ENCODE data around the gene ZNF180. TPM values are rescaled to one million over a fixed set of nuclear protein-coding genes. Genes with fewer than 3 reads are reported as not detected.
"Not testable (repeated sequence)": the region's sequence is repeated elsewhere in the genome, so short reads cannot be mapped to it uniquely, and the experiment has no call there.

The ZNF180 gene
- total RNA-seq, 1 experiment from 2014 or later, result 5.9 TPM

DNA sequence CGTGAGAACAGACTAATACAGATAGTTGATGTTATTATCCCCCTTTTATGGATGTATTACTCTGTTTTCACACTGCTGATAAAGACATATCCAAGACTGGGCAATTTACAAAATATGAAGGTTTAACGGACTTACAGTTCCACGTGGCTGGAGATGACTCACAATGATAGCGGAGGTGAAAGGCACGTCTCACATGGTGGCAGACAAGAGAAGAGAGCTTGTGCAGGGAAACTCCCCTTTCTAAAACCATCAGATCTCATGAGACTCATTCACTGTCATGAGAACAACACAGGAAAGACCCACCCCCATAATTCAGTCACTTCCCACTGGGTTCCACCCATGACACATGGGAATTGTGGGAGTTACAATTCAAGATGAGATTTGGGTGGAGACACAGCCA lies 31.6 kb downstream of the ZNF180 start:
- not testable (repeated sequence) for H3K36me3 ChIP-seq (ENCODE audit: insufficient read depth, low read length); H3K4me3 ChIP-seq (ENCODE audit: low read length); H3K79me2 ChIP-seq (ENCODE audit: low read length); H3K27me3 ChIP-seq (ENCODE audit: low read length); H3K9me2 ChIP-seq (replicated peaks; ENCODE audit: insufficient read depth, low read length); H4K20me1 ChIP-seq (ENCODE audit: insufficient read depth, low read depth, low read length); H3K27ac ChIP-seq (ENCODE audit: low read length); H3K4me1 ChIP-seq (ENCODE audit: low read length); H3K4me2 ChIP-seq (ENCODE audit: low read depth, low read length, poor library complexity, severe bottlenecking); DNase-seq; H2AFZ ChIP-seq (ENCODE audit: low read length); H3K9ac ChIP-seq (ENCODE audit: low read length)
- H3K9me3 ChIP-seq (ENCODE audit: low read length), result peaks cover 25% of the 10 kb centered on the region

DNA sequence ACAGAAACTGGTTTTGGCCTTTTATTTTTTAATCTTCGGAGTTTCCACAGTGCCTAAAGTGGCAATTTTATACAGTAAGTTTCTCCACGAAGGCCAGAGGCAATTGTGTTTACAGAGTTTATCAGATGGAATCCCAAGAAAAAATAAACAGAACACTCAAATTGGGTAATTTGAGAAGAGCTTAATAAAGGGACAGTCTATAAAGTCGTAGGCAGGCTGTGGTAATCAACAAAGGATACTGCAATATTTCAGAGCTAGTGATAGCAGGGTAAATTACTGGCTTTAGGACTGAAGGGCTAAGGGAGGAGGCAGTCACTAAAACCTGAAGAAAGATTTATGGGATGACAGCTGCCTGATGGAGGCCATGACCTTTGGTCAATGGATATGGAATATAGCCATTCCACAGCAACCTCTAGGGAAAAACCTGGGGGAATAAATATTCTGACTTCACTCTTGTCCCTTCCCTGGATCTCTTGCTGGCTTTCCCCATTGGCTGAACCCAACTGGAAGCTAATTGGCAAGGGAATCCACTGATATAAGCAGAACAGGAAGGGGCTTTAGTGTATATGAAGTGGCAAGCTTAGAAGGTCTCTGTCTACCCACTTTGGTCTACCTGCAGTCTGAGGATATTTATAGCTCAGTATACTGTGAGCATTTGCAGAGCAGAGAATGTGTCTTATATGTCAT lies 37.6 kb downstream of the ZNF180 start:
- H4K20me1 ChIP-seq (ENCODE audit: insufficient read depth, low read depth, low read length); H2AFZ ChIP-seq (ENCODE audit: low read length); H3K9me3 ChIP-seq (ENCODE audit: low read length); H3K4me2 ChIP-seq (ENCODE audit: low read depth, low read length, poor library complexity, severe bottlenecking); H3K27me3 ChIP-seq (ENCODE audit: low read length); H3K27ac ChIP-seq (ENCODE audit: low read length); H3K4me1 ChIP-seq (ENCODE audit: low read length); H3K36me3 ChIP-seq (ENCODE audit: insufficient read depth, low read length); H3K79me2 ChIP-seq (ENCODE audit: low read length); DNase-seq; H3K9me2 ChIP-seq (replicated peaks; ENCODE audit: insufficient read depth, low read length); H3K9ac ChIP-seq (ENCODE audit: low read length); H3K4me3 ChIP-seq (ENCODE audit: low read length): not testable (repeated sequence)

DNA sequence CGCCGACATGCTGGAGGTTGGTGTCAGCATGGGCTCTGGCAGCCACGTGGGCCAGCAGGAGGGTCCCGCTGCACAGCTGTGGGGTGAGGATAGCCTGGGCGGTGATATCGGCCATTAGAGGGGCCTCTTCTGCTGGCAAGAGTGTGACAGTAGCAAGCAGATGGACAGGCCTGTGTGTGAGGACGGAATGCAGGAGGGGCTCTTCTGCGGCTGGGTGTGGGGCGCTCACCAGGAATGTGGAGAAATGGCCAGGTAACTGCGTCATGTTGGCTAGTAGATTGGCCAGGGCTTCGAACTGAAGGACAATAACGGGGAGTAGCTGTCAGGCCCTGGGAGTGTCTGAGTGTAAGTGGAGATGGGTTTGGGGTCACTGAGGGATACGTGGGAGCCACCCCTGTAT lies 44.3 kb downstream of the ZNF180 start:
- DNase-seq; H3K36me3 ChIP-seq (ENCODE audit: insufficient read depth, low read length); H3K4me3 ChIP-seq (ENCODE audit: low read length); H3K9ac ChIP-seq (ENCODE audit: low read length); H3K9me3 ChIP-seq (ENCODE audit: low read length); H3K9me2 ChIP-seq (replicated peaks; ENCODE audit: insufficient read depth, low read length); H3K4me1 ChIP-seq (ENCODE audit: low read length); H3K27me3 ChIP-seq (ENCODE audit: low read length); H3K27ac ChIP-seq (ENCODE audit: low read length); H3K4me2 ChIP-seq (ENCODE audit: low read depth, low read length, poor library complexity, severe bottlenecking); H3K79me2 ChIP-seq (ENCODE audit: low read length); H4K20me1 ChIP-seq (ENCODE audit: insufficient read depth, low read depth, low read length); H2AFZ ChIP-seq (ENCODE audit: low read length): not testable (repeated sequence)

DNA sequence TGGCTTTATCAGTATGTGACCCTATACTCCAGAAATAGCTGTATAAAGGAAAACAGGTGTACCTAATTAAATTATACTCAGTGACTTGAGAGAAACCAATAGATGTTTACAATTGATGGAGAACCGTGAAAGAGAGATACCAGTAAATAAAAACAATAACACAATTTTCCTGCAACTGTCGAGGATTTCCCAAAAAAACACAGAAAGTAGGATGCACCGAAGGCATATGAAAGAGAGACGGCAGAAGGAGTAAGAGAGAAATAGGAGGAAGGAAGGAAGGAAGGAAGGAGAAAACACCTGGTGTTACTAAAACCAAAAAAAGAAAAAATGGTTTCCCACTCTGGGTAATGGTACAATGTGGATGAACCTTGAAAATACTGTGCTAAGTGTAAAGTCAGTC lies 45.2 kb downstream of the ZNF180 start:
- Histone ChIP-seq H3K79me2 (ENCODE audit: low read length) (no peaks in the 10 kb centered on the region), H3K36me3 (ENCODE audit: insufficient read depth, low read length) (no peaks in the 10 kb centered on the region), H3K9me2 (replicated peaks; ENCODE audit: insufficient read depth, low read length) (no peaks in the 10 kb centered on the region), H3K27ac (ENCODE audit: low read length) (no peak overlapping the region), H3K9ac (ENCODE audit: low read length) (no peak overlapping the region), H4K20me1 (ENCODE audit: insufficient read depth, low read depth, low read length) (no peaks in the 10 kb centered on the region), H2AFZ (ENCODE audit: low read length) (no peak overlapping the region), H3K9me3 (ENCODE audit: low read length) (peaks cover 6% of the 10 kb centered on the region), H3K4me1 (ENCODE audit: low read length) (no peaks in the 10 kb centered on the region), H3K27me3 (ENCODE audit: low read length) (no peaks in the 10 kb centered on the region), H3K4me2 (ENCODE audit: low read depth, low read length, poor library complexity, severe bottlenecking) (no peak overlapping the region), H3K4me3 (ENCODE audit: low read length) (no peak overlapping the region)
- DNase-seq, result no peak

DNA sequence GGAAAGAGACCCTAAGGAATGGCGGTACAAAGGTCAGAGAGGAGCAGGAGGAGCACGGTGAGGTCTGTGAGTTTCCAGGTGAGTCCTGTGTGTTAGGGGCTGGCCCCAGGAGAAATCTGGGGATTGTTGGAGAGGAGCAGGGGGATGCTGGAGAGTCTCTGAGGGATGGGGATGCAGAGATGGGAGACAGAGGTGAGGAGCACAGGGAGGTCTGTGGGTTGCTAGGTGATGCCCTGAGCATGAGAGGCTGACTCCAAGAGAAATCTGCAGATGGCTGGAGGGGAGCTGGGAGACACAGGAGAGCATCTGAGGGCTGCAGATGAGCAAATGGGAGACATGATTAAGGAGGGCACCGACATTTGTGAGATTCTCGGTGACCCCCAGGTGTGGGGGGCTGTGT lies 48.0 kb downstream of the ZNF180 start:
- no peaks in the 10 kb centered on the region for H3K9me2 ChIP-seq (replicated peaks; ENCODE audit: insufficient read depth, low read length)
- no peaks in the 10 kb centered on the region for H4K20me1 ChIP-seq (ENCODE audit: insufficient read depth, low read depth, low read length)
- no peak overlapping the region for H2AFZ ChIP-seq (ENCODE audit: low read length)
- no peaks in the 10 kb centered on the region for H3K79me2 ChIP-seq (ENCODE audit: low read length)
- no peak overlapping the region for H3K4me3 ChIP-seq (ENCODE audit: low read length)
- no peak overlapping the region for H3K27ac ChIP-seq (ENCODE audit: low read length)
- H3K9me3 ChIP-seq (ENCODE audit: low read length), result peaks cover 2% of the 10 kb centered on the region
- H3K36me3 ChIP-seq (ENCODE audit: insufficient read depth, low read length), result no peaks in the 10 kb centered on the region
- DNase-seq, result no peak
- no peaks in the 10 kb centered on the region for H3K27me3 ChIP-seq (ENCODE audit: low read length)
- H3K4me2 ChIP-seq (ENCODE audit: low read depth, low read length, poor library complexity, severe bottlenecking), result no peak overlapping the region
- no peak overlapping the region for H3K9ac ChIP-seq (ENCODE audit: low read length)
- no peaks in the 10 kb centered on the region for H3K4me1 ChIP-seq (ENCODE audit: low read length)

DNA sequence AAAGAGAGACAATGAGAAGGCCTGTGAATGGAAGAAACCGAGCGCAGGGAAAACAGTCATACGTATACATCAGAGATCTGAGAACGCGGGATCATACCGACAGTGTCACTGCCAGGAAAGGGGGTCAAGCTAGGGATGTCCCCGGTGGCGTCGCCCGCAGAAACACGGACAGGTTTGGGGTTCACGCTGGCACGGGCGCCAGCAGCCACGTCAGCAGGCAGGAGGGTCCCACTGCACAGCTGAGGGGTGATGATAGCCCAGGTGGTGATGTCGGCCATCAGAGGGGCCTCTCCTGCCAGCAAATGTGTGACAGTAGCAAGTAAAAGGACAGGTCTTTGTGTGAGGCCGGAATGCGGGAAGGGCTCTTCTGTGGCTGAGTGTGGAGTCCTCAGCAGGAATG lies 48.6 kb downstream of the ZNF180 start:
- Histone ChIP-seq H3K9ac (ENCODE audit: low read length) (no peak overlapping the region), H3K4me3 (ENCODE audit: low read length) (no peak overlapping the region), H3K36me3 (ENCODE audit: insufficient read depth, low read length) (no peaks in the 10 kb centered on the region), H3K4me2 (ENCODE audit: low read depth, low read length, poor library complexity, severe bottlenecking) (no peak overlapping the region), H3K27ac (ENCODE audit: low read length) (no peak overlapping the region), H3K9me3 (ENCODE audit: low read length) (peaks cover 2% of the 10 kb centered on the region), H4K20me1 (ENCODE audit: insufficient read depth, low read depth, low read length) (no peaks in the 10 kb centered on the region), H3K79me2 (ENCODE audit: low read length) (no peaks in the 10 kb centered on the region), H3K4me1 (ENCODE audit: low read length) (no peaks in the 10 kb centered on the region), H2AFZ (ENCODE audit: low read length) (no peak overlapping the region), H3K9me2 (replicated peaks; ENCODE audit: insufficient read depth, low read length) (no peaks in the 10 kb centered on the region), H3K27me3 (ENCODE audit: low read length) (no peaks in the 10 kb centered on the region)
- no peak for DNase-seq

DNA sequence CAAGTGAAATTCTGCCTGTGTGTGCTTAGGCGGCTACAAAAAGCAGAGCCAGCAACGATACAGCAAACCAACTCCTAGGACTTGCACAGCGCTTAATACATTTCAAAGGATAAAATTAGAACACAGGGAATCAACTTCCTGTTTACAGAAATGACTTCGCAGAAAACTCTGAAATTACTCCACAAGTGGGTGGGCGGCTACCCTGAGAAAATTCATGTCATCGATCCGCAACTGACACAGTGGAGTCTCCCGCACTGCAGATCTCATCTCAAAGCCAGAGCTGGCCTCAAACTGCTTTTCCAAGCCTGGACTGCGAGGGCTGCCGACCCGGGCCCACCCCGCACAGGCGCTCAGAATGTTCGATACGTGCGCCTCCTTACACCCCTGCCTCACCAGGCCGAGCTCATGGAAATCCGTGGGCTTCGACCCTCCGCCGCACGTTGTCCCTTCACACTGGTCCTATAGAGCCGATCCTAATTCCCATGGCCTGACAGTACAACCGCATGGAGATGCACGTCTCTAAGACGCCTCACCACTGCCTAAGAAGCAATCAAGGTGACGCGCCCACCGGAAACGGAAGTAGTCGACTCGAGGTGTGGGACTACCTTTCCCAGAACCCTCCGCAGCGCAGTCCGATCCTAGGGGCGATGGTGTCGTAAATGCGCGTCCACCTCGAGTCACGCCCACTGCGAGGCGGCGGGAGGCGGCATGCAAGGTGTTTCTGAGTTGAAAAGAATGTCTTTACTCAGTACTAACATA lies 52.2 kb downstream of the ZNF180 start, which contains the start of gene ZNF229:
Gene ZNF229, minus strand, starts transcription at position 557 of the 759 bp plus-strand sequence. CDS start 5,625 bp downstream, outside the sequence.
- Histone ChIP-seq H2AFZ (ENCODE audit: low read length) (no peak within 1 kb of the TSS), H3K27ac (ENCODE audit: low read length) (no peak within 1 kb of the TSS), H3K9me2 (replicated peaks; ENCODE audit: insufficient read depth, low read length) (no peaks in the 10 kb centered on the region), H3K4me1 (ENCODE audit: low read length) (no peaks in the 10 kb centered on the region), H3K27me3 (ENCODE audit: low read length) (no peaks in the 10 kb centered on the region), H3K36me3 (ENCODE audit: insufficient read depth, low read length) (no peaks in the 10 kb centered on the region), H3K4me3 (ENCODE audit: low read length) (no peak within 1 kb of the TSS), H3K79me2 (ENCODE audit: low read length) (no peaks in the 10 kb centered on the region), H3K9ac (ENCODE audit: low read length) (no peak within 1 kb of the TSS), H4K20me1 (ENCODE audit: insufficient read depth, low read depth, low read length) (no peaks in the 10 kb centered on the region), H3K9me3 (ENCODE audit: low read length) (peaks cover 2% of the 10 kb centered on the region), H3K4me2 (ENCODE audit: low read depth, low read length, poor library complexity, severe bottlenecking) (no peak within 1 kb of the TSS)
- no peak for DNase-seq

- Histone ChIP-seq H3K9me2 (replicated peaks; ENCODE audit: insufficient read depth, low read length) (no peaks in the 10 kb centered on the region), H3K4me2 (ENCODE audit: low read depth, low read length, poor library complexity, severe bottlenecking) (no peak overlapping the region), H3K27me3 (ENCODE audit: low read length) (no peaks in the 10 kb centered on the region), H3K79me2 (ENCODE audit: low read length) (no peaks in the 10 kb centered on the region), H3K9me3 (ENCODE audit: low read length) (no peaks in the 10 kb centered on the region), H3K4me1 (ENCODE audit: low read length) (no peaks in the 10 kb centered on the region), H2AFZ (ENCODE audit: low read length) (no peak overlapping the region), H3K4me3 (ENCODE audit: low read length) (no peak overlapping the region), H4K20me1 (ENCODE audit: insufficient read depth, low read depth, low read length) (no peaks in the 10 kb centered on the region), H3K27ac (ENCODE audit: low read length) (no peak overlapping the region), H3K9ac (ENCODE audit: low read length) (no peak overlapping the region), H3K36me3 (ENCODE audit: insufficient read depth, low read length) (no peaks in the 10 kb centered on the region)
- no peak for DNase-seq
Measured at GRCh38 chr19:44438441-44438840, 61.9 kb downstream of the ZNF180 start.
